DOHH2 (cell line): ENCODE data around the gene ME3.
"Not testable (repeated sequence)": the region's sequence is repeated elsewhere in the genome, so short reads cannot be mapped to it uniquely, and the experiment has no call there.

Source experiments
- CTCF ChIP-seq: fragments of 200-600 bp; sonication (generic); IDR thresholded peaks from one replicate; pipeline ENCODE4 v1.5.1; 2014; ENCODE audit warnings: antibody characterized with exemption, mild to moderate bottlenecking, low read depth, low read length; ENCODE audit not compliant: poor library complexity, severe bottlenecking
- EZH2phosphoT487 ChIP-seq: fragments of 200-600 bp; sonication (generic); IDR thresholded peaks from 2 replicates; pipeline ENCODE4 v1.6.1; 2017; ENCODE audit warnings: borderline replicate concordance, mild to moderate bottlenecking, antibody characterized with exemption, low read length, moderate library complexity, mixed read lengths

GRCh38 chr11:86645212-86645611 is 27.2 kb downstream of the ME3 start:
- not testable (repeated sequence) for TF ChIP-seq CTCF, EZH2phosphoT487
